ENCODE data around the gene MAPRE2.

DNA sequence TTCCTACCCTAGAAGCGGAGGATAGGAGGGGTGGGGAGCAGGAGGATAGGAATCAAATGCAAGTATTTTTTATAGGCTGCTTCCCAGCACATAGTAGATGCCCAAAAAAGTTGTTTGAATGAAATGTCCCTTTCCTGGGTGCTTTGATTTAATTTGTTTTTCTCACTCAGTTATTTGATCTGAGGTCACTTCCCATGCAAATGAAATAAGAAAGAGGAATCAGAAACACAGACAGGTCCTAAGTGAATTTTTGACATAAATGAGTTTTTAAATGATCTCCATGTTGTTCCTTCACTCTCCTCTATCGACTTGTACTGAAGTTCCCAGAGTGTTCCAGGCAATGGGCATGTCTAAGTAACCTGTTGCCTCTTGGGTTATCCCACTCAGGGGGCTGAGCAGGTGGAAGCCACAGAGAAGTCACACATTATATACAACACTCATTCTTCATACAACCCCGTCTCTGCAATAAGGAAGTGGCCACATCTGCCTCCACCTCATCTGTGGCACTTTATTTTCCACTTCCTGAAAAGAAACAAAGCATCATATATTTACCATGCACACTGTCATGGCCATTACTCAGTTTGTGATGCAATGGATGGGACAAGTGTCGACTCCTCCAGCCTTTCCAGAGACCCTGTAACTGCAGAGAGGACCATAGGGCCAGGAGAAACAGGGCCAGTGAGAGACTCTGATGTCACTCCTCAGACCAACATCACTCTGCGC lies 117.7 kb downstream of the MAPRE2 start:
- TF ChIP-seq, protein P1, sequence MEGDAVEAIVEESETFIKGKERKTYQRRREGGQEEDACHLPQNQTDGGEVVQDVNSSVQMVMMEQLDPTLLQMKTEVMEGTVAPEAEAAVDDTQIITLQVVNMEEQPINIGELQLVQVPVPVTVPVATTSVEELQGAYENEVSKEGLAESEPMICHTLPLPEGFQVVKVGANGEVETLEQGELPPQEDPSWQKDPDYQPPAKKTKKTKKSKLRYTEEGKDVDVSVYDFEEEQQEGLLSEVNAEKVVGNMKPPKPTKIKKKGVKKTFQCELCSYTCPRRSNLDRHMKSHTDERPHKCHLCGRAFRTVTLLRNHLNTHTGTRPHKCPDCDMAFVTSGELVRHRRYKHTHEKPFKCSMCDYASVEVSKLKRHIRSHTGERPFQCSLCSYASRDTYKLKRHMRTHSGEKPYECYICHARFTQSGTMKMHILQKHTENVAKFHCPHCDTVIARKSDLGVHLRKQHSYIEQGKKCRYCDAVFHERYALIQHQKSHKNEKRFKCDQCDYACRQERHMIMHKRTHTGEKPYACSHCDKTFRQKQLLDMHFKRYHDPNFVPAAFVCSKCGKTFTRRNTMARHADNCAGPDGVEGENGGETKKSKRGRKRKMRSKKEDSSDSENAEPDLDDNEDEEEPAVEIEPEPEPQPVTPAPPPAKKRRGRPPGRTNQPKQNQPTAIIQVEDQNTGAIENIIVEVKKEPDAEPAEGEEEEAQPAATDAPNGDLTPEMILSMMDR (IDR thresholded peaks at IDR 0.05; ENCODE audit: poor library complexity, severe bottlenecking), result no peak
- TF ChIP-seq POLR2AphosphoS5 (IDR thresholded peaks at IDR 0.05), result no peak
- no peak for TF ChIP-seq EZH2 (IDR thresholded peaks at IDR 0.05; ENCODE audit: borderline replicate concordance, insufficient read depth, low read length, poor library complexity, severe bottlenecking)
- no peak for TF ChIP-seq MXI1 (conservative IDR thresholded peaks at IDR 0.05; ENCODE audit: poor library complexity, severe bottlenecking)
- TF ChIP-seq EP300 (conservative IDR thresholded peaks at IDR 0.05; ENCODE audit: poor library complexity, severe bottlenecking), result no peak
- TF ChIP-seq, protein P2, sequence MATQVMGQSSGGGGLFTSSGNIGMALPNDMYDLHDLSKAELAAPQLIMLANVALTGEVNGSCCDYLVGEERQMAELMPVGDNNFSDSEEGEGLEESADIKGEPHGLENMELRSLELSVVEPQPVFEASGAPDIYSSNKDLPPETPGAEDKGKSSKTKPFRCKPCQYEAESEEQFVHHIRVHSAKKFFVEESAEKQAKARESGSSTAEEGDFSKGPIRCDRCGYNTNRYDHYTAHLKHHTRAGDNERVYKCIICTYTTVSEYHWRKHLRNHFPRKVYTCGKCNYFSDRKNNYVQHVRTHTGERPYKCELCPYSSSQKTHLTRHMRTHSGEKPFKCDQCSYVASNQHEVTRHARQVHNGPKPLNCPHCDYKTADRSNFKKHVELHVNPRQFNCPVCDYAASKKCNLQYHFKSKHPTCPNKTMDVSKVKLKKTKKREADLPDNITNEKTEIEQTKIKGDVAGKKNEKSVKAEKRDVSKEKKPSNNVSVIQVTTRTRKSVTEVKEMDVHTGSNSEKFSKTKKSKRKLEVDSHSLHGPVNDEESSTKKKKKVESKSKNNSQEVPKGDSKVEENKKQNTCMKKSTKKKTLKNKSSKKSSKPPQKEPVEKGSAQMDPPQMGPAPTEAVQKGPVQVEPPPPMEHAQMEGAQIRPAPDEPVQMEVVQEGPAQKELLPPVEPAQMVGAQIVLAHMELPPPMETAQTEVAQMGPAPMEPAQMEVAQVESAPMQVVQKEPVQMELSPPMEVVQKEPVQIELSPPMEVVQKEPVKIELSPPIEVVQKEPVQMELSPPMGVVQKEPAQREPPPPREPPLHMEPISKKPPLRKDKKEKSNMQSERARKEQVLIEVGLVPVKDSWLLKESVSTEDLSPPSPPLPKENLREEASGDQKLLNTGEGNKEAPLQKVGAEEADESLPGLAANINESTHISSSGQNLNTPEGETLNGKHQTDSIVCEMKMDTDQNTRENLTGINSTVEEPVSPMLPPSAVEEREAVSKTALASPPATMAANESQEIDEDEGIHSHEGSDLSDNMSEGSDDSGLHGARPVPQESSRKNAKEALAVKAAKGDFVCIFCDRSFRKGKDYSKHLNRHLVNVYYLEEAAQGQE (IDR thresholded peaks at IDR 0.05; ENCODE audit: borderline replicate concordance), result no peak
- no peak for TF ChIP-seq RAD21 (conservative IDR thresholded peaks at IDR 0.05)
- TF ChIP-seq SMC3 (conservative IDR thresholded peaks at IDR 0.05; ENCODE audit: poor library complexity), result no peak
- TF ChIP-seq TAF1 (IDR thresholded peaks at IDR 0.05; ENCODE audit: low read depth), result no peak
